ENCODE results near the gene AOPEP. TPM values are rescaled to one million over a fixed set of nuclear protein-coding genes. Genes with fewer than 3 reads are reported as not detected.

AOPEP gene
- total RNA-seq, 1 donor from 2014 or later = 175 TPM

GRCh38 chr9:95098391-95098921, 372.0 kb downstream of the AOPEP start:
- no peak for TF ChIP-seq CTCF (IDR thresholded peaks at IDR 0.05; ENCODE audit: borderline replicate concordance)
- Histone ChIP-seq H3K9me3 (replicated peaks) (no peaks in the 10 kb centered on the region), H3K36me3 (no peaks in the 10 kb centered on the region), H3K27me3 (ENCODE audit: low read depth) (no peaks in the 10 kb centered on the region), H3K27ac (replicated peaks) (peak overlapping the region; percentile 49), H3K4me3 (no peak overlapping the region), H3K4me1 (peaks cover 98% of the 10 kb centered on the region)
- no peak for DNase-seq
- intact Hi-C loops (cut with micrococcal nuclease) = no loop called here

- intact Hi-C loops (cut with micrococcal nuclease) = no loop called here
Measured at GRCh38 chr9:95099321-95100070, 373.0 kb downstream of the AOPEP start.

GRCh38 chr9:95100071-95100627, 373.6 kb downstream of the AOPEP start:
- Histone ChIP-seq H3K27me3 (ENCODE audit: low read depth) (no peaks in the 10 kb centered on the region), H3K4me3 (no peak overlapping the region), H3K4me1 (peaks cover 97% of the 10 kb centered on the region), H3K9me3 (replicated peaks) (no peaks in the 10 kb centered on the region), H3K27ac (replicated peaks) (peak overlapping the region; percentile 49), H3K36me3 (peaks cover 4% of the 10 kb centered on the region)
- no peak for TF ChIP-seq CTCF (IDR thresholded peaks at IDR 0.05; ENCODE audit: borderline replicate concordance)
- intact Hi-C loops (cut with micrococcal nuclease) = no loop called here
- DNase-seq = no peak

More at GRCh38 chr9:95099321-95100070, 373.0 kb downstream of the AOPEP start:
- H3K36me3 ChIP-seq = no peaks in the 10 kb centered on the region
- no peak for TF ChIP-seq CTCF (IDR thresholded peaks at IDR 0.05; ENCODE audit: borderline replicate concordance)
- H3K4me3 ChIP-seq = no peak overlapping the region
- peaks cover 98% of the 10 kb centered on the region for H3K4me1 ChIP-seq
- peak overlapping the region; percentile 49 for H3K27ac ChIP-seq (replicated peaks)
- DNase-seq = no peak
- no peaks in the 10 kb centered on the region for H3K9me3 ChIP-seq (replicated peaks)
- no peaks in the 10 kb centered on the region for H3K27me3 ChIP-seq (ENCODE audit: low read depth)

GRCh38 chr9:95101326-95101725, 374.8 kb downstream of the AOPEP start:
- Histone ChIP-seq H3K36me3 (peaks cover 4% of the 10 kb centered on the region), H3K27me3 (ENCODE audit: low read depth) (no peaks in the 10 kb centered on the region), H3K9me3 (replicated peaks) (no peaks in the 10 kb centered on the region), H3K27ac (replicated peaks) (peak overlapping the region; percentile 57), H3K4me3 (no peak overlapping the region), H3K4me1 (peaks cover 85% of the 10 kb centered on the region)
- TF ChIP-seq CTCF (IDR thresholded peaks at IDR 0.05; ENCODE audit: borderline replicate concordance) = no peak
- intact Hi-C loops (cut with micrococcal nuclease) = no loop called here
- no peak for DNase-seq

GRCh38 chr9:95102001-95102433, 375.5 kb downstream of the AOPEP start:
- no peak for TF ChIP-seq CTCF (IDR thresholded peaks at IDR 0.05; ENCODE audit: borderline replicate concordance)
- DNase-seq = no peak
- Histone ChIP-seq H3K36me3 (peaks cover 8% of the 10 kb centered on the region), H3K9me3 (replicated peaks) (no peaks in the 10 kb centered on the region), H3K4me3 (no peak overlapping the region), H3K4me1 (peaks cover 81% of the 10 kb centered on the region), H3K27ac (replicated peaks) (peak overlapping the region; percentile 57), H3K27me3 (ENCODE audit: low read depth) (no peaks in the 10 kb centered on the region)
- intact Hi-C loops (cut with micrococcal nuclease) = no loop called here
